ENCODE results near the gene RAET1G.
A peak's percentile ranks its signal among the peaks of the same experiment; 100 is the strongest.
"Not testable (repeated sequence)": the region's sequence is repeated elsewhere in the genome, so short reads cannot be mapped to it uniquely, and the experiment has no call there.

RAET1G gene

GRCh38 chr6:149910721-149911151 lies 12.2 kb downstream of the RAET1G start:
- no peak for DNase-seq

GRCh38 chr6:149909701-149910470 lies 13.0 kb downstream of the RAET1G start:
- DNase-seq = no peak

- DNase-seq = not testable (repeated sequence)
These were observed 14.4 kb downstream of the RAET1G start for GRCh38 chr6:149908480-149908879.

- DNase-seq = no peak
These were observed 15.6 kb downstream of the RAET1G start for GRCh38 chr6:149907317-149907716.

- DNase-seq = no peak
These were observed 16.5 kb downstream of the RAET1G start for GRCh38 chr6:149906405-149906804.

- DNase-seq = no peak
These were observed 17.0 kb downstream of the RAET1G start for GRCh38 chr6:149905911-149906371.

- no peak for DNase-seq
These were observed 17.5 kb downstream of the RAET1G start for GRCh38 chr6:149905371-149905910.

- DNase-seq = no peak
These were observed 18.1 kb downstream of the RAET1G start for GRCh38 chr6:149904661-149905370.

GRCh38 chr6:149903938-149904611 lies 18.8 kb downstream of the RAET1G start:
- DNase-seq = no peak

- no peak for DNase-seq
These were observed 21.3 kb downstream of the RAET1G start for GRCh38 chr6:149901444-149902140.

- no peak for DNase-seq
These were observed 22.1 kb downstream of the RAET1G start for GRCh38 chr6:149900620-149901443.

GRCh38 chr6:149899926-149900619 lies 22.8 kb downstream of the RAET1G start:
- DNase-seq = no peak

- no peak for DNase-seq
These were observed 23.4 kb downstream of the RAET1G start for GRCh38 chr6:149899486-149899885.

GRCh38 chr6:149898966-149899365 lies 24.0 kb downstream of the RAET1G start:
- no peak for DNase-seq

GRCh38 chr6:149897855-149898744 lies 24.8 kb downstream of the RAET1G start, which contains the start of gene RAET1E:
TSS of gene RAET1E (minus strand) at chr6:149898113. CDS start at chr6:149890901, 7,212 bp downstream.
- no peak for DNase-seq

GRCh38 chr6:149897015-149897697 lies 25.8 kb downstream of the RAET1G start:
- no peak for DNase-seq

- DNase-seq = no peak
These were observed 26.4 kb downstream of the RAET1G start for GRCh38 chr6:149896491-149896890.

- DNase-seq = peak; percentile 22 to 27
These were observed 27.1 kb downstream of the RAET1G start for GRCh38 chr6:149895833-149896271.

GRCh38 chr6:149895048-149895590 lies 27.8 kb downstream of the RAET1G start:
- DNase-seq = no peak

All from stimulated activated CD4-positive, alpha-beta T cell treated with anti-CD3 and anti-CD28 coated beads, Interleukin-2, amount 100 ng/mL, for 24 hours (primary cell).